Measurements from ENCODE around the gene RFC2. TPM values are rescaled to one million over a fixed set of nuclear protein-coding genes. Genes with fewer than 3 reads are reported as not detected.

The RFC2 gene
- total and polyA plus RNA-seq, 10 of the 15 experiments (the other 5 are each of a cell fraction or from before 2014, with no cell fraction given), result 25.8 to 145 (median 90.9) TPM

GRCh38 chr7:74185636-74186035, 68.6 kb downstream of the RFC2 start (continued):
- TF ChIP-seq NKRF (conservative IDR thresholded peaks at IDR 0.05), result no peak
- TF ChIP-seq IRF3 (IDR thresholded peaks at IDR 0.05), result no peak
- TF ChIP-seq ZNF207 (IDR thresholded peaks at IDR 0.05; ENCODE audit: borderline replicate concordance), result no peak
- no peak for TF ChIP-seq EED (IDR thresholded peaks at IDR 0.05; ENCODE audit: low read depth)
- no peak for TF ChIP-seq RCOR1 (conservative IDR thresholded peaks at IDR 0.05; ENCODE audit: low read depth, low read length)
- TF ChIP-seq FOS (IDR thresholded peaks at IDR 0.05; ENCODE audit: borderline replicate concordance, extremely low read depth, insufficient read length), result no peak
- TF ChIP-seq CHD4 (IDR thresholded peaks at IDR 0.05), result no peak
- TF ChIP-seq E2F4 (IDR thresholded peaks at IDR 0.05; ENCODE audit: low read depth, low read length), result no peak
- TF ChIP-seq CBX3 (IDR thresholded peaks at IDR 0.05; ENCODE audit: borderline replicate concordance, low read depth), result no peak
- no peak for TF ChIP-seq ZNF622 (IDR thresholded peaks at IDR 0.05)
- TF ChIP-seq SIX5 (IDR thresholded peaks at IDR 0.05; ENCODE audit: low read depth, low read length, severe bottlenecking), result no peak
- TF ChIP-seq SREBF1 (IDR thresholded peaks at IDR 0.05; ENCODE audit: low read length), result no peak
